ENCODE measurements around the gene SNTB2. TPM values are rescaled to one million over a fixed set of nuclear protein-coding genes. Genes with fewer than 3 reads are reported as not detected.

SNTB2 gene
- total and polyA plus RNA-seq, 2 donors (not counting 3 experiments of a cell fraction or from before 2014, with no cell fraction given), result 24.9 to 73.7 TPM

DNA sequence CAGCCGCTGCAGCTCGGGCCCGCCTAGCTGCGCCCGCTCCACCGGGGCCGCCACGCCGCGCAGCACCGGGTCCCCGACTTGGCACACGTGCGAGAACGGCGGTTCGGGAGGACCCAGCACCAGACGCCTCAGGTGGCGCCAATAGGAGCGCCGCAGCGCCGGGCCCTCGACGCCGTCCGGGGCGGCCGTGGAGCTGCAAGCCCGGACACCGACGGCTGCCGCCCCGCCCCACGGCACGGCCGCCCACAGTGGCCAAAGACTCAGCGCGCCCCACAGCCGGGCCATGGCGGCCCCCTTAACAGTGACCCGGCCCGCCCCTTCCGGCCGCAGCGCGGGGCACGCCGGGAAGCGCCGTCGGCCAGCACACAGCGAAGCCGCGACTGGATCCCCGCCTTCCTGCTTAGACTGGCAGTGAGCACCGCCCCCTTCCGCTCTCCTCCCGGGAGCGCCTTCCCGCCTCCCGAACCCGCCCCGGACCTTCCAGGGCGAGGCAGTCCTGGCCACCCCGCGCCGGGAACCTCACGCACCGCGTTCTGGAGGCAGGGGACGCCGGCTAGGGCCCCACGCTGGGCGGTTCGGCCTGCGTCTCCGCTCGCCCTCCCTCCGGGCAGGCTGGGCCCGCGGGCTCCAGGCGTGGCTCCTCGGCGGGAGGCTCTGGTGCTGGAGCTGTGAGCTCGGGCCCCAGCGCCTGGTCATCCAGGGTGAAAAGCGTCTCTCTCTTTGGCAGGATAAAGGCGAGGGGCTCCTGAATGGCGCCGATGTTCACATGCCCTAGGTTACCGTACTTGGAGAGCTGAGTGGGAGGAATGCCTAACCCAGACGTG is 143.5 kb downstream of the SNTB2 start, which contains the start of gene PDF:
Gene PDF (minus strand): TSS at position 303 of the 824 bp plus-strand sequence. CDS start 18 bp downstream, at position 285.
- ChIA-PET POLR2A (interaction anchor here (0.7 to 1.1 kb wide), 2 partner anchors 8 to 48 kb away, joined by 3 to 4 read pairs; partner anchors contain the start of genes COG8 and NIP7), CTCF (interaction anchor here (1.4 kb wide), 1 partner anchor 180 kb away, joined by 9 read pairs; no protein-coding TSS in a partner anchor)
- Histone ChIP-seq H3K9ac (replicated peaks; ENCODE audit: extremely low read depth, insufficient read depth, low read length) (peak within 1 kb of the TSS; percentile 85), H3K27me3 (ENCODE audit: control insufficient read depth in 2 of 2, insufficient read depth in 2 of 2, low read length in 2 of 2) (no peaks in the 10 kb centered on the region), H3K4me2 (ENCODE audit: insufficient read depth, low read length) (peak within 1 kb of the TSS; percentile 65), H3K27ac (ENCODE audit: insufficient read depth, low read depth, low read length) (peak within 1 kb of the TSS; percentile 86), H3K4me3 (replicated peaks in 1 of 3; ENCODE audit: insufficient read depth in 1 of 3, low read depth in 1 of 3, low read length in 3 of 3) (peak within 1 kb of the TSS; percentile 32 to 67 (median 47)), H2AFZ (ENCODE audit: low read depth, low read length) (peak within 1 kb of the TSS; percentile 66), H3K9me3 (replicated peaks; ENCODE audit: control insufficient read depth, insufficient read depth, low read length) (no peaks in the 10 kb centered on the region), H3K9me1 (replicated peaks; ENCODE audit: control insufficient read depth, extremely low read depth, insufficient read depth, low read length) (no peaks in the 10 kb centered on the region), H3K4me1 (ENCODE audit: control insufficient read depth, extremely low read depth, insufficient read depth, low read length) (peaks cover 21% of the 10 kb centered on the region), H3K79me2 (ENCODE audit: control insufficient read depth, insufficient read depth, low read length) (peaks cover 34% of the 10 kb centered on the region), H3K36me3 (ENCODE audit: control insufficient read depth in 2 of 2, extremely low read depth in 1 of 2, insufficient read depth in 2 of 2, low read length in 2 of 2) (peaks cover 9 to 16% of the 10 kb centered on the region in 2 experiments), H4K20me1 (replicated peaks; ENCODE audit: control insufficient read depth, extremely low read depth, insufficient read depth, low read length) (no peaks in the 10 kb centered on the region)
- DNase-seq (ENCODE audit: low read depth, low spot score) (peak; percentile 93), FAIRE-seq (peak; percentile 91)
- TSS peak; percentile 78 for BruUV-seq (replicated peaks)
- intact Hi-C loops (cut with micrococcal nuclease) (loop anchor here (1.0 kb wide), 2 partner anchors 9 to 19 kb away; partner anchors contain the start of genes COG8, NIP7 and VPS4A), dilution Hi-C loops (cut with MboI; ENCODE audit: extremely low pct_ligation_motif_present, low sequenced_read_pairs) (no loop called here)
- TF ChIP-seq, protein P1, sequence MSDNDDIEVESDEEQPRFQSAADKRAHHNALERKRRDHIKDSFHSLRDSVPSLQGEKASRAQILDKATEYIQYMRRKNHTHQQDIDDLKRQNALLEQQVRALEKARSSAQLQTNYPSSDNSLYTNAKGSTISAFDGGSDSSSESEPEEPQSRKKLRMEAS (IDR thresholded peaks at IDR 0.05; ENCODE audit: insufficient read depth, insufficient read length), result peak; percentile 0
- peak; percentile 95 for TF ChIP-seq POLR2A (IDR thresholded peaks at IDR 0.05; ENCODE audit: low read depth, low read length)
- TF ChIP-seq FOS (IDR thresholded peaks at IDR 0.05; ENCODE audit: borderline replicate concordance, insufficient read depth, low read length), result no peak
- no peak for TF ChIP-seq GATA2 (IDR thresholded peaks at IDR 0.05; ENCODE audit: insufficient read depth, insufficient read length, low read depth, low read length)
- TF ChIP-seq EZH2 (IDR thresholded peaks at IDR 0.05; ENCODE audit: borderline replicate concordance, low read depth, low read length, severe bottlenecking), result no peak
- TF ChIP-seq, protein P2, sequence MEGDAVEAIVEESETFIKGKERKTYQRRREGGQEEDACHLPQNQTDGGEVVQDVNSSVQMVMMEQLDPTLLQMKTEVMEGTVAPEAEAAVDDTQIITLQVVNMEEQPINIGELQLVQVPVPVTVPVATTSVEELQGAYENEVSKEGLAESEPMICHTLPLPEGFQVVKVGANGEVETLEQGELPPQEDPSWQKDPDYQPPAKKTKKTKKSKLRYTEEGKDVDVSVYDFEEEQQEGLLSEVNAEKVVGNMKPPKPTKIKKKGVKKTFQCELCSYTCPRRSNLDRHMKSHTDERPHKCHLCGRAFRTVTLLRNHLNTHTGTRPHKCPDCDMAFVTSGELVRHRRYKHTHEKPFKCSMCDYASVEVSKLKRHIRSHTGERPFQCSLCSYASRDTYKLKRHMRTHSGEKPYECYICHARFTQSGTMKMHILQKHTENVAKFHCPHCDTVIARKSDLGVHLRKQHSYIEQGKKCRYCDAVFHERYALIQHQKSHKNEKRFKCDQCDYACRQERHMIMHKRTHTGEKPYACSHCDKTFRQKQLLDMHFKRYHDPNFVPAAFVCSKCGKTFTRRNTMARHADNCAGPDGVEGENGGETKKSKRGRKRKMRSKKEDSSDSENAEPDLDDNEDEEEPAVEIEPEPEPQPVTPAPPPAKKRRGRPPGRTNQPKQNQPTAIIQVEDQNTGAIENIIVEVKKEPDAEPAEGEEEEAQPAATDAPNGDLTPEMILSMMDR (IDR thresholded peaks at IDR 0.05; ENCODE audit: extremely low read depth in 1 of 2, insufficient read depth in 1 of 2, low read depth in 1 of 2, low read length in 2 of 2), result no peak
- no peak for TF ChIP-seq JUN (IDR thresholded peaks at IDR 0.05; ENCODE audit: borderline replicate concordance, insufficient read depth, insufficient read length, low read depth)
- TF ChIP-seq MYC (IDR thresholded peaks at IDR 0.05; ENCODE audit: low read depth, low read length), result peak; percentile 44
- peak; percentile 95 for TF ChIP-seq POLR2AphosphoS5 (IDR thresholded peaks at IDR 0.05; ENCODE audit: insufficient read depth, low read depth, low read length)

Data from endothelial cell of umbilical vein (primary cell).